Bronchial epithelial cell (primary cell): ENCODE results near the gene BCAM. TPM values are rescaled to one million over a fixed set of nuclear protein-coding genes. Genes with fewer than 3 reads are reported as not detected.

Source experiments
- DNase-seq: peaks from one replicate; pipeline ENCODE4 v3.0.0-alpha.2; 2010; ENCODE audit warnings: low read depth
- FAIRE-seq: peaks from 2 replicates; lab custom pipeline; 2011; peaks lifted over from hg19 to GRCh38; lab: Jason Lieb, UNC
- H3K27me3 ChIP-seq: 2 replicates; pipeline ENCODE4 v1.5.1; 2011; ENCODE audit warnings: low read length; ENCODE audit not compliant: control insufficient read depth, insufficient read depth
- H3K36me3 ChIP-seq: 2 replicates; pipeline ENCODE4 v1.5.1; 2011; ENCODE audit warnings: low read length; ENCODE audit not compliant: control insufficient read depth, insufficient read depth
- H3K4me3 ChIP-seq: 2 replicates; pipeline ENCODE4 v1.5.1; 2011; ENCODE audit warnings: mild to moderate bottlenecking, low read depth, low read length, control low read depth
- CTCF ChIP-seq: IDR thresholded peaks from 2 replicates; pipeline ENCODE4 v1.5.1; 2011; ENCODE audit warnings: mild to moderate bottlenecking, moderate library complexity, low read length, control low read depth, inconsistent platforms; ENCODE audit not compliant: insufficient read depth, severe bottlenecking
- total RNA-seq: library from RNA; depleted of rRNA; stranded (reverse); fragments of >200 nt; gene quantifications from 2 replicates; pipeline ENCODE4 v1.2.1, GENCODE V29; 2014

The BCAM gene
- total RNA-seq, 1 donor from 2014 or later: 16.6 TPM

- Histone ChIP-seq H3K36me3 (peaks cover 34% of the 10 kb centered on the region), H3K27me3 (no peaks in the 10 kb centered on the region), H3K4me3 (no peak overlapping the region)
- DNase-seq: no peak
- no peak for TF ChIP-seq CTCF
- FAIRE-seq: no peak
These were observed 19.9 kb upstream of the BCAM start for GRCh38 chr19:44788971-44789370.

GRCh38 chr19:44789943-44790483 is 18.9 kb upstream of the BCAM start:
- TF ChIP-seq CTCF: no peak
- Histone ChIP-seq H3K27me3 (no peaks in the 10 kb centered on the region), H3K4me3 (no peak overlapping the region), H3K36me3 (peaks cover 38% of the 10 kb centered on the region)
- DNase-seq: no peak
- FAIRE-seq: no peak

DNA sequence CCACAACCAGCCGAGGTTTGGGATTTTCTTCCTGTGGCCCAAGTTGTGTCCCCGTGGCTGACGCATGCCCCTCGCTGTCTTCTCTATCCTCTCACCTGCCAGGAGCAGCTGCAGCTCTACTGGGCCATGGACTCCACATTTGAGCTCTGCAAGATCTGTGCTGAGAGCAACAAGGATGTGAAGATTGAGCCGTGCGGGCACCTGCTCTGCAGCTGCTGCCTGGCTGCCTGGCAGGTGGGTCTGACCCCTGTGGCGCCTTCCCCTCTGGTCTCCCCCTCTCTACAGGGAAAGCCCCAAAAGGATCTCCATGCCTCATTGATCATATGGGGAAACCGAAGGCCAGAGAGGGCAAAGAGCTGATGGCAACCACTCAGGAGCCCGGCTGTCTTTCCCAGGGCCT is 16.6 kb upstream of the BCAM start:
- FAIRE-seq: no peak
- TF ChIP-seq CTCF: no peak
- H3K36me3 ChIP-seq: peaks cover 45% of the 10 kb centered on the region

GRCh38 chr19:44794610-44795009 is 14.3 kb upstream of the BCAM start:
- Histone ChIP-seq H3K27me3 (no peaks in the 10 kb centered on the region), H3K4me3 (no peak overlapping the region), H3K36me3 (peaks cover 45% of the 10 kb centered on the region)
- FAIRE-seq (no peak), DNase-seq (no peak)
- no peak for TF ChIP-seq CTCF

More for the DNA sequence above, 16.6 kb upstream of the BCAM start:
- H3K4me3 ChIP-seq: no peak overlapping the region
- DNase-seq: no peak
- H3K27me3 ChIP-seq: no peaks in the 10 kb centered on the region

GRCh38 chr19:44795398-44795987 is 13.4 kb upstream of the BCAM start:
- FAIRE-seq: no peak
- peaks cover 42% of the 10 kb centered on the region for H3K36me3 ChIP-seq
- TF ChIP-seq CTCF: no peak
- no peak overlapping the region for H3K4me3 ChIP-seq
- H3K27me3 ChIP-seq: no peaks in the 10 kb centered on the region
- DNase-seq: no peak

GRCh38 chr19:44796701-44797115 is 12.2 kb upstream of the BCAM start:
- DNase-seq (no peak), FAIRE-seq (no peak)
- H3K27me3 ChIP-seq: no peaks in the 10 kb centered on the region
- TF ChIP-seq CTCF: no peak
- no peak overlapping the region for H3K4me3 ChIP-seq
- H3K36me3 ChIP-seq: peaks cover 40% of the 10 kb centered on the region
